Endothelial cell of umbilical vein (primary cell): ENCODE results near the gene SH3BP2. TPM values are rescaled to one million over a fixed set of nuclear protein-coding genes. Genes with fewer than 3 reads are reported as not detected.
A peak's percentile ranks its signal among the peaks of the same experiment; 100 is the strongest.

Experiments
- BruUV-seq: library from RNA; stranded (reverse); fragments of 400-500 nt; replicated peaks from 2 replicates; lab custom pipeline; 2021; lab: Mats Ljungman, UMichigan
- CTCF ChIA-PET: fragments of 300-600, 350-600 bp; sonication (Branson Sonifier 250); formaldehyde crosslinking; loops from one replicate; lab custom pipeline; 2021; ENCODE audit warnings: antibody characterized with exemption, inconsistent platforms; lab: Charles Lee
- POLR2A ChIA-PET: fragments of 300-600, 350-600 bp; sonication (Branson Sonifier 250); formaldehyde crosslinking; loops from one replicate; lab custom pipeline; 2021; ENCODE audit warnings: antibody characterized with exemption, inconsistent platforms; lab: Charles Lee
- DNase-seq: peaks from one replicate; pipeline ENCODE4 v3.0.0-alpha.2; 2011; ENCODE audit warnings: low read depth, low spot score
- FAIRE-seq: peaks from 2 replicates; lab custom pipeline; 2011; peaks lifted over from hg19 to GRCh38; lab: Jason Lieb, UNC
- H2AFZ ChIP-seq: 2 replicates; pipeline ENCODE4 v1.6.0; 2012; ENCODE audit warnings: low read depth, low read length, control low read depth, inconsistent platforms
- H3K27ac ChIP-seq: 2 replicates; pipeline ENCODE4 v1.5.1; 2011; ENCODE audit warnings: low read depth, mild to moderate bottlenecking, control low read depth, low read length, moderate library complexity; ENCODE audit not compliant: insufficient read depth
- H3K27me3 ChIP-seq, 2 experiments: 2 replicates each; pipeline versions ENCODE4 v1.6.0 to v1.6.1; 2011; ENCODE audit warnings: low read length in 2 of 2, mixed read lengths in 1 of 2; ENCODE audit not compliant: control insufficient read depth in 2 of 2, insufficient read depth in 2 of 2
- H3K36me3 ChIP-seq, 2 experiments: 2 replicates in 1 of 2; 3 replicates in 1 of 2; pipeline ENCODE4 v1.5.1; 2011; ENCODE audit warnings: low read length in 2 of 2, mild to moderate bottlenecking in 1 of 2, moderate library complexity in 1 of 2; ENCODE audit not compliant: control insufficient read depth in 2 of 2, insufficient read depth in 2 of 2; ENCODE audit errors: extremely low read depth in 1 of 2
- H3K4me1 ChIP-seq: 3 replicates; pipeline ENCODE4 v1.5.1; 2011; ENCODE audit warnings: mild to moderate bottlenecking, low read length; ENCODE audit not compliant: control insufficient read depth, insufficient read depth; ENCODE audit errors: extremely low read depth
- H3K4me2 ChIP-seq: 2 replicates; pipeline ENCODE4 v1.6.1; 2011; ENCODE audit warnings: low read length, control low read depth, mixed read lengths; ENCODE audit not compliant: insufficient read depth
- H3K4me3 ChIP-seq, 3 experiments: fragments of 200-600 bp in 1 of 3; sonication (generic), shearing (Covaris generic) in 1 of 3; replicated peaks in 1 of 3; 2 replicates each; pipeline ENCODE4 v1.5.1; 2011 to 2016; ENCODE audit warnings: control low read depth in 3 of 3, low read length in 3 of 3, mild to moderate bottlenecking in 2 of 3, inconsistent platforms in 1 of 3, low read depth in 1 of 3, moderate library complexity in 1 of 3; ENCODE audit not compliant: insufficient read depth in 1 of 3
- H3K79me2 ChIP-seq: 2 replicates; pipeline ENCODE4 v1.6.0; 2012; ENCODE audit warnings: low read length, inconsistent platforms; ENCODE audit not compliant: control insufficient read depth, insufficient read depth
- H3K9ac ChIP-seq: replicated peaks from 2 replicates; pipeline ENCODE3; 2011; ENCODE audit warnings: low read length, control low read depth; ENCODE audit not compliant: insufficient read depth; ENCODE audit errors: extremely low read depth
- H3K9me1 ChIP-seq: replicated peaks from 3 replicates; pipeline ENCODE4 v1.6.0; 2011; ENCODE audit warnings: mild to moderate bottlenecking, low read length; ENCODE audit not compliant: control insufficient read depth, insufficient read depth; ENCODE audit errors: extremely low read depth
- H3K9me3 ChIP-seq: replicated peaks from 2 replicates; pipeline ENCODE4 v1.5.1; 2012; ENCODE audit warnings: low read length, inconsistent platforms; ENCODE audit not compliant: control insufficient read depth, insufficient read depth
- H4K20me1 ChIP-seq: replicated peaks from 2 replicates; pipeline ENCODE3; 2011; ENCODE audit warnings: mild to moderate bottlenecking, low read length; ENCODE audit not compliant: control insufficient read depth, insufficient read depth; ENCODE audit errors: extremely low read depth
- GATA2 ChIP-seq: IDR thresholded peaks from 2 replicates; pipeline ENCODE4 v1.7.0; 2011; ENCODE audit warnings: low read depth, mild to moderate bottlenecking, moderate library complexity, mixed read lengths, low read length; ENCODE audit not compliant: insufficient read length, insufficient read depth
- JUN ChIP-seq: IDR thresholded peaks from 2 replicates; pipeline ENCODE4 v1.6.1; 2011; ENCODE audit warnings: borderline replicate concordance, low read depth; ENCODE audit not compliant: insufficient read length, insufficient read depth
- POLR2A ChIP-seq: IDR thresholded peaks from 2 replicates; pipeline ENCODE4 v1.6.1; 2012; ENCODE audit warnings: low read depth, mild to moderate bottlenecking, control low read depth, low read length
- POLR2AphosphoS5 ChIP-seq: IDR thresholded peaks from 2 replicates; pipeline ENCODE4 v1.6.1; 2012; ENCODE audit warnings: low read depth, mild to moderate bottlenecking, control low read depth, low read length, moderate library complexity; ENCODE audit not compliant: insufficient read depth
- dilution Hi-C: fragments of 300-500 bp; cut with MboI; formaldehyde crosslinking; loops from one replicate; pipeline ENCODE4 v1.15.0; 2019; ENCODE audit warnings: low sequenced_read_pairs; ENCODE audit not compliant: extremely low pct_ligation_motif_present
- intact Hi-C: fragments of 100-400 bp; cut with micrococcal nuclease; formaldehyde crosslinking; loops from one replicate; pipeline ENCODE4 v1.10.0; 2022
- polyA plus RNA-seq, 4 experiments: library from polyadenylated mRNA; depleted of rRNA in 3 of 4; stranded (reverse) in 3 of 4; unstranded in 1 of 4; fragments of >200 nt; gene quantifications; 2 replicates each; pipeline versions ENCODE4 v1.2.1 to v1.2.3, GENCODE V29; 2011 to 2012; ENCODE audit warnings: missing spikeins in 1 of 4
- total RNA-seq: library from RNA; stranded (reverse); gene quantifications from 2 replicates; pipeline ENCODE4 v1.2.3, GENCODE V29; 2021
- TF ChIP-seq, protein P1 (sequence below): IDR thresholded peaks from 2 replicates; pipeline ENCODE4 v1.6.1; 2011; ENCODE audit not compliant: insufficient read depth, insufficient read length

Gene SH3BP2
- total and polyA plus RNA-seq, 2 donors (not counting 3 experiments of a cell fraction or from before 2014, with no cell fraction given) = 69.2 to 73.9 TPM

DNA sequence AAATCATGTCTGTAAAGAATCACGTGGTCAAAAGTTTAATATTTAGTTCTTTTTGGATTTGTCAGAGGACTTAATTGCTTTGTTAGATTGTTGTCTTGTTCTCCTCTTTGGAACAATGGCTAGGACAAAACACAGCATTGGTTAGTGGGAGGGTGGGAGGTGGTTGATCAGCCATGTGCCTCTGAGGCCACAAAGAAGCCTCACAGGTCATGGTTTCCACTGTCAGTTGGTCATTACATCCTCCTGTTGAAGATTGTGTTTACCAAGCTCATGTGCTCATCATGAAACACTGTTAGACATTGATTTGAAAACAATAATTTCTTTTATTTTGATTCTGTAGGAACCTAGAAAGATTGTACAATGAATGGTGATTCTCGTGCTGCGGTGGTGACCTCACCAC lies 82.7 kb downstream of the SH3BP2 start:
- peak; percentile 73 for FAIRE-seq
- CTCF ChIA-PET = no interaction called here

DNA sequence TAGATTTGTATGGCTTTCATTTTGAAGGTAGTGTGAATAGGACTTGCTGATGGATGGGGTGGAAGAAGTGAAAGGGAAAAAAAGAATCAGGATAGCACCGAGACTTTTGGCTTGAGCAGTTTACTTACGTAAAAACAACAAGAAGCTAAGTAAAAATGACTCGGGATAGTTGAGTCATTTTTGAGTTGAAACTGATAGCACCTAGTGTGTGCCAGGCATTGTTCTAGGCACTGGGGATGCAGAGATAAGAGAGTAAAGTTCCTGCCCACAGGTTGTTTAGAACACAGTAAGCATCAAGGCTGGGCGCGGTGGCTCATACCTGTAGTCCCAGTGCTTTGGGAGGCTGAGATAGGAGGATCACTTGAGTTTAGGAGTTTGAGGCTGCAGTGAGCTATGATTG lies 85.5 kb downstream of the SH3BP2 start:
- TF ChIP-seq, protein P1, sequence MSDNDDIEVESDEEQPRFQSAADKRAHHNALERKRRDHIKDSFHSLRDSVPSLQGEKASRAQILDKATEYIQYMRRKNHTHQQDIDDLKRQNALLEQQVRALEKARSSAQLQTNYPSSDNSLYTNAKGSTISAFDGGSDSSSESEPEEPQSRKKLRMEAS = no peak
- TF ChIP-seq GATA2 = peak; percentile 36
- no peak for TF ChIP-seq POLR2A
- TF ChIP-seq POLR2AphosphoS5 = no peak
- H3K9me3 ChIP-seq = no peaks in the 10 kb centered on the region
- H3K9ac ChIP-seq = no peak overlapping the region
- H3K4me1 ChIP-seq = peaks cover 18% of the 10 kb centered on the region
- ChIA-PET CTCF (interaction anchor here (1.4 to 2.4 kb wide), 2 partner anchors 13 to 115 kb away, joined by 4 to 11 read pairs; no protein-coding TSS in a partner anchor), POLR2A (no interaction called here)
- no peak overlapping the region for H3K4me2 ChIP-seq
- peaks cover 48% of the 10 kb centered on the region for H3K79me2 ChIP-seq
- dilution Hi-C loops (no loop called here), intact Hi-C loops (no loop called here)
- H3K27me3 ChIP-seq = no peaks in the 10 kb centered on the region
- peaks cover 4 to 7% of the 10 kb centered on the region in 2 experiments for H3K36me3 ChIP-seq
- H3K27ac ChIP-seq = no peak overlapping the region
- H2AFZ ChIP-seq = no peak overlapping the region
- peak; percentile 24 for DNase-seq
- H3K9me1 ChIP-seq = no peaks in the 10 kb centered on the region
- BruUV-seq = no TSS peak
- peaks cover 3% of the 10 kb centered on the region for H4K20me1 ChIP-seq
- H3K4me3 ChIP-seq = no peak overlapping the region
- FAIRE-seq = no peak

More for the DNA sequence above, 82.7 kb downstream of the SH3BP2 start:
- POLR2A ChIA-PET = no interaction called here
- Histone ChIP-seq H3K9me3 (no peaks in the 10 kb centered on the region), H3K79me2 (peaks cover 67% of the 10 kb centered on the region), H3K9me1 (no peaks in the 10 kb centered on the region), H3K27ac (no peak overlapping the region), H3K4me1 (peaks cover 8% of the 10 kb centered on the region), H3K9ac (no peak overlapping the region), H3K36me3 (peaks cover 0 to 5% of the 10 kb centered on the region in 2 experiments), H3K4me3 (no peak overlapping the region), H4K20me1 (peaks cover 7% of the 10 kb centered on the region), H2AFZ (no peak overlapping the region), H3K4me2 (no peak overlapping the region), H3K27me3 (no peaks in the 10 kb centered on the region)
- dilution Hi-C loops (no loop called here), intact Hi-C loops (no loop called here)
- BruUV-seq = no TSS peak
- TF ChIP-seq POLR2A (no peak), JUN (no peak)
- DNase-seq = no peak
